ENCODE measurements around the gene EMX1.

The EMX1 gene

GRCh38 chr2:72958542-72959385 is 41.4 kb downstream of the EMX1 start:
- H3K27ac ChIP-seq (replicated peaks) = no peak overlapping the region
- no peaks in the 10 kb centered on the region for H3K27me3 ChIP-seq (ENCODE audit: insufficient read depth, poor library complexity, severe bottlenecking)
- no peak for TF ChIP-seq REST (IDR thresholded peaks at IDR 0.05; ENCODE audit: insufficient replicate concordance, low read depth)
- TF ChIP-seq CTCF (IDR thresholded peaks at IDR 0.05; ENCODE audit: insufficient read depth, low read length) = no peak
- no peak for TF ChIP-seq SPI1 (IDR thresholded peaks at IDR 0.05; ENCODE audit: borderline replicate concordance, low read depth)
- TF ChIP-seq POLR2AphosphoS5 (IDR thresholded peaks at IDR 0.05; ENCODE audit: low read depth) = no peak
- TF ChIP-seq GABPA (IDR thresholded peaks at IDR 0.05; ENCODE audit: low read depth) = no peak
- no peak overlapping the region for H3K4me3 ChIP-seq (replicated peaks; ENCODE audit: insufficient read depth, low read length)
- no peak for DNase-seq (ENCODE audit: low read depth in 1 of 2, low spot score in 1 of 2)

GRCh38 chr2:72959554-72959953 is 42.2 kb downstream of the EMX1 start:
- no peak overlapping the region for H3K4me3 ChIP-seq (replicated peaks; ENCODE audit: insufficient read depth, low read length)
- no peak overlapping the region for H3K27ac ChIP-seq (replicated peaks)
- no peak for DNase-seq (ENCODE audit: low read depth in 1 of 2, low spot score in 1 of 2)
- no peaks in the 10 kb centered on the region for H3K27me3 ChIP-seq (ENCODE audit: insufficient read depth, poor library complexity, severe bottlenecking)
- no peak for TF ChIP-seq CTCF (IDR thresholded peaks at IDR 0.05; ENCODE audit: insufficient read depth, low read length)
- TF ChIP-seq POLR2AphosphoS5 (IDR thresholded peaks at IDR 0.05; ENCODE audit: low read depth) = no peak

- no peak for TF ChIP-seq POLR2AphosphoS5 (IDR thresholded peaks at IDR 0.05; ENCODE audit: low read depth)
- TF ChIP-seq CTCF (IDR thresholded peaks at IDR 0.05; ENCODE audit: insufficient read depth, low read length) = no peak
- no peak for TF ChIP-seq GABPA (IDR thresholded peaks at IDR 0.05; ENCODE audit: low read depth)
- no peak overlapping the region for H3K4me3 ChIP-seq (replicated peaks; ENCODE audit: insufficient read depth, low read length)
- H3K27ac ChIP-seq (replicated peaks) = no peak overlapping the region
- H3K27me3 ChIP-seq (ENCODE audit: insufficient read depth, poor library complexity, severe bottlenecking) = no peaks in the 10 kb centered on the region
- no peak for DNase-seq (ENCODE audit: low read depth in 1 of 2, low spot score in 1 of 2)
These were observed 43.0 kb downstream of the EMX1 start for GRCh38 chr2:72959995-72960981.

- H3K27me3 ChIP-seq (ENCODE audit: insufficient read depth, poor library complexity, severe bottlenecking) = no peaks in the 10 kb centered on the region
- no peak overlapping the region for H3K27ac ChIP-seq (replicated peaks)
- H3K4me3 ChIP-seq (replicated peaks; ENCODE audit: insufficient read depth, low read length) = no peak overlapping the region
- TF ChIP-seq REST (IDR thresholded peaks at IDR 0.05; ENCODE audit: insufficient replicate concordance, low read depth) (no peak), POLR2AphosphoS5 (IDR thresholded peaks at IDR 0.05; ENCODE audit: low read depth) (no peak), CTCF (IDR thresholded peaks at IDR 0.05; ENCODE audit: insufficient read depth, low read length) (no peak), SPI1 (IDR thresholded peaks at IDR 0.05; ENCODE audit: borderline replicate concordance, low read depth) (no peak), GABPA (IDR thresholded peaks at IDR 0.05; ENCODE audit: low read depth) (no peak)
- no peak for DNase-seq (ENCODE audit: low read depth in 1 of 2, low spot score in 1 of 2)
These were observed 43.9 kb downstream of the EMX1 start for GRCh38 chr2:72961036-72961720.
